Stimulated activated CD8-positive, alpha-beta memory T cell treated with anti-CD3 and anti-CD28 coated beads, Interleukin-4, amount 100 ng/mL, for 4 hours (primary cell): ENCODE data around the gene SUMF1.
"Not testable (repeated sequence)": the region's sequence is repeated elsewhere in the genome, so short reads cannot be mapped to it uniquely, and the experiment has no call there.

Source experiments
- DNase-seq, 2 donors: peaks; one replicate each; pipeline ENCODE4 v3.0.0-alpha.2; 2020; ENCODE audit warnings: low read depth in 2 of 2, low spot score in 1 of 2

SUMF1 gene

DNA sequence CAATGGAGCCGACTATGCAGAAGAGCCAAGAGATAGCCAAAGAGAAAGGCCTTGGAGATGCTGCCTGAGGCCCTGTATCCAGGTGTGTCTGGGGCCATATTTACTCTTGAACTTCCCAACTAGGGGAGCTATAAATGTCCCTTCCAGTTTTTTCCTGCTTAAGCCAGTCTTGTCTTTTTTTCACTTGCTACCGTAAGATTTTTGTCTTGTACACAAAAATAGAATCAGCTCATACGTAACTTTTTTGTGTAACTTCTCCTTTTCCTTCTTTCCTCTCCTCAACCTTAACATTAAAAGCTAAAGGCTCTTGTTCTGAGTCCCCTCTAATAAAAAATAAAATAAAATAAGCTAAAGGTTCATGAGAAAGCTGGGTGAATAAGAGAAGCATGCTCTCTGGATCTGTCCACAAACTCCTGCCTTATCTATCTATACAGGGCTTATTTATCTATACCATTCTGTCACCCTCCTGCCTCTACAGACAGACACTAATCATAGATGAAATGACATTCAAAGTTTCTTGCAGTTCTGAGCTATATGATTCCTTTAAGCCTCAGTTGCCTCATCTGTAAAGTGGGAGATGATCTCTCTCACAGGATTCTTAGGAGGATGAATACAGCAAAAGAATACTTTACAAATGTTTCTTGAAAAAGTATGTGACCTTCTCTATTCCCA is 4.6 kb downstream of the SUMF1 start:
- no peak for DNase-seq

DNA sequence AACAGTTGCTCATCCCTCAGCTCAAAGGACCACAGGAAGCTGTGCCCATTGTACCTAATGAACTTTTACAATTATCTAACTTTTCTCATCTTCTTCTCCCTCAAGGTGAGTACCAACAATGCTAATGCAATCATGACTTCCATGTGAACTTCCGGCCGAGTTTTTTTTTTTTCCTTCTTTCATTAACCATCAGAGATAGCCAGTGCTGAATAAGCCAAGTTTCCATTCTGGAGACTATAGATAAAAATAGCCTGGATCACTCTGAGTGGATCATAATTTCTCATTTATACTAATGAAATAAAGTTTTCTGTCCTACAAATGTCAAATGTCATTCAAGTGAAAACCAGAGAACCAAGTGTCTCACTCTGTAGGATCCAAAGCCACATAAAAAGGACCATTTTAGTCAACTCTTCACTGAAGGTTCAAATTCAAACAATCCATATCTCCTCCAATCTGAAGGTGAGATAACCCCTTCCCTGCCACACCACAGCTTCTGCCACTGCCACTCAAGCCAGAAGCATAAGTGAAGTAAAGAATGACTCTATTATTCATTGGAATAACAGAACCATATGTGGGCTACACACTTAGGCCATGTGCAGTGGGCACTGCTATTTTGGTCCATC is 5.5 kb downstream of the SUMF1 start:
- DNase-seq = no peak

DNA sequence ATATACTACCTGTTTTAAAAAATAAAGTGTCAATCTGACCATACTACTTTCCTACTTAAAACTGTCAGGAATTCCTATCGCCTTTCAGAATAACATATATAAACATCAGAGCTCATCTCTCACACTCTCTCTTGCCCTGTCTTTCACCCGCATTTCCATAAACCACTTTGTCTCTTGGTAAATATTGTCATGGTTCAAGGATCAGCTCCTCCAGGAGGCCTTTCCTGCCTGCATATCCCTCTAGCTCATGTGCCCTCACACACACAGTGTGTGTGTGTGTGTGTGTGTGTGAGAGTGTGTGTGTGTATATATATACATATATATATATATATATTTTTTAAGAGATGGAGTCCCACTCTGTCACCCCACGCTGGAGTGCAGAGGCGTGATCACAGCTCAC is 6.7 kb downstream of the SUMF1 start:
- DNase-seq = no peak

DNA sequence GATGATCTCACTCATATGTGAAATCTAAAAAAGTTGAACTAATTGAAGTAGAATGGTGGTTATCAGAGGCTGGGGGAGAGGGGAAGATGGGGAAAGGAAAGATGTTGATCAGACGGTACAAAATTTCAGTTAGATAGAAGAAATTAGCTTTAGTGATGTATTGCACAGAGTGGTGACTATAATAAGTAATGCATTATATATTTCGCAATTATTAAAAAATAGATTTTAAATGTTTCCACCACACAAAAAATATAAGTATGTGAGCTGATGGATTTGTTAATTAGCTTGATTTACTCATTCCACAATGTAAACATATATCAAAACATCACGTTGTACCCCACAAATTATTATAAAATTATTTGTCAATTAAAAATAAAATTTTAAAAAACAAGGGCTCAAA is 8.1 kb downstream of the SUMF1 start:
- no peak for DNase-seq

DNA sequence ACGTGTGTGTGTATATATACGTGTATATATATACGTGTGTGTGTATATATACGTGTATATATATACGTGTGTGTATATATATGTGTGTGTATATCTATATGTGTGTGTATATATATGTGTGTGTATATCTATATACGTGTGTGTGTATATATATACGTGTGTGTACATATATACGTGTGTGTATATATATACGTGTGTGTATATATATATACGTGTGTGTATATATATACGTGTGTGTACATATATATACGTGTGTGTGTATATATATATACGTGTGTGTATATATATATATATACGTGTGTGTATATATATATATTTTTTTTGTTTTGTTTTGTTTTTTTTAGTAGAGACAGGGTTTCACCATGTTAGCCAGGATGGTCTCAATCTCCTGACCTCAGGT is 10.3 kb downstream of the SUMF1 start:
- not testable (repeated sequence) for DNase-seq

DNA sequence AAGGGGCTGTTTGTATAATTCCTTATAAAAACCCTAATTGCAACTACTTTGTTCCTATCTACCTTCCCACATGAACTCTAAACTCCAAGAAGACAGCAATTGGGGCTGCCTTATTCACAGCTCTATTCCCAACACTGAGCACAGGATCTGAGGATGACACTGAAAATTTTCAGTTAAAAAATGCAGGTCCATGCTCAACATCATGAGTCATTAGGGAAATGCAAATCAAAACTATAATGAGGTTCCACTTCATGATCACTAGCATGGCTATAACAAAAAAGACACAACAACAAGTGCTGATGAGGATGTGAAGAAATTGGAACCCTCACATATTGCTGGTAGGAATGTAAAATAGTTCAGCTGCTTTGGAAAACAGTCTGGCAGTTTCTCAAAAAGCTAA is 12.9 kb downstream of the SUMF1 start:
- no peak for DNase-seq

DNA sequence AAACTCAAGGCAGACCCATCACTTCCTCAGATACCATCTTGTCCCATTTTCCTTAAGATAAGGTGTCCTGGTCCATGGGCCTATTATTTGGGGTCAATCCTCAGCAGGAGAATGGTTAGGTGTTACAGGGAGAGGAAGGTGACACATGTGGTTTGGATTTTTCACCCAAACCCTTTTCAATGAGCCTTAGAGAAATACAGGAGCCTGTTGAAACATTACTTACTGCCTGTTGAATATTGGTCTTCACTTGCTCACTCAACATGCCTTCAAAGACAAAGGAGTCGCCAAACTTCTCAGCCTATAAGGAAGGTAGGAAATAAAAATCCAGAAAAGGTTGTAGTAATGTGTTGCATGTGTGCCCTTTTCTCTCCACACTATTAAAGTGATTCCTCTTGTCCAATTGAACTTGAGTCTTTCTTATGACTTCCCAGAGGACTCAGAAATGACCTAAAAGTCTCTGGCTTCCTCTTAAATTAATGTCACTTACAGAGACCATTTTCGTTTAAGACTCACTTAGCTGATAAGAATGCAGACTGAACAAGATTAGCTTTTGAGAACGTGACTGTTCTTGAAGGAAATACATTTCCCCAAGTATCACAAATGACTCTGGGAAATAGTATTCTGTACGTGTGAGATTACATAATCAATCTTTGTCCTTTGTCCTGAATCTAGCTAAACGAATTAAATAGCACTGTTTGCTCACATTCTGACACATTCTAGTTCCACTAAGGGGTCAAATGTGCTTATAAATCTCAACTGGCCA is 17.8 kb downstream of the SUMF1 start:
- DNase-seq = no peak

DNA sequence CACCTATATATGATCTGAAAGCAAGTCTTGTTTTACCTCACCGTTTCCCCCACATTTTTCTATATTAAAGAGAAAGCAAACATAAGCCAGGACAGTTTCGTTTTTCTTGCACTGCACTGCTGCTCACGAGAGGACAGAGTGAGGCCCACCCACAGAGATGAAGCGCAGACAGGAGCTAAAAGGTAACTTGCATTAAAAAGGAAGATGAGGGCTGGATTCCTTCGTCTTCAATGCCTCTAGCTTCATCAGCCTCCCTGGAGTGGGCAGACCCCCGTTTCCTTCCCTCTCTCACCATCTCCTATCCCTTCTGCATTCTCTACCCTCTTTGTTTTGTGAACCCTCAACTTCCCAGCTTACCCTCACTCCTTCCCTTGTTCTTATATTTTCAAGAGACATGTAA is 18.9 kb downstream of the SUMF1 start:
- DNase-seq = no peak

DNA sequence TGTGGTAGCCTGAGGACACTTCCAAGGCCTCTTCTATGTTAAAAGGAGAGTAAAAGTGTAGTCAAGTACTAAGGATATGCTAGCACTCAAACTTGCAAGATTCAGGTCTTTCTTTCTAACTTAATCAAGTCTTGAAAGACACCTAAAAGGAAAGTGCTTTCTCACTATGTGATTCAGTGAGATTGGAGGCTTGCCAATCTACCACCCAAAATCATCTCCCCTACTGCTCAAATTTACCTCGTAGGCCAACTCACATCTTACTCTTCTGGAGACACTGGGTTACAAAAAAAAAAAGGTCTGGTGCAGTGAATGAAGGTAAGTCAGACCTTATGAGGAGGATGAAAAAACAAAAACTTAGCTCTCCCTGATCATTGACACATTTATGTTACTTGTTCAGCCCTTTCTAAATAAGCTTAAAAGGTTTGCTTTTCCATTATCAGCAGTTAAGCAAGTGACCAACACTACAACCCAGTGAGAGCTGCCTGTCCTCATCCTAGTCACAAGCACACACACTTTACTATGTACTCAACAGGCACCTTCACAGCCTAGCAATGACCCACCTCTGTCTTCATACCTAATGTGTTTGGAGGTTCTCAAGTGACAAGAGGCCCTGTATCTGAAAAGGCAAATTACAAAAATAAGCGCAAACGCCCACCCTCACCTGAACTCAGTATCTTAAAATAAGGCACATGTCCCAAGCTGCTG is 19.6 kb downstream of the SUMF1 start:
- no peak for DNase-seq

DNA sequence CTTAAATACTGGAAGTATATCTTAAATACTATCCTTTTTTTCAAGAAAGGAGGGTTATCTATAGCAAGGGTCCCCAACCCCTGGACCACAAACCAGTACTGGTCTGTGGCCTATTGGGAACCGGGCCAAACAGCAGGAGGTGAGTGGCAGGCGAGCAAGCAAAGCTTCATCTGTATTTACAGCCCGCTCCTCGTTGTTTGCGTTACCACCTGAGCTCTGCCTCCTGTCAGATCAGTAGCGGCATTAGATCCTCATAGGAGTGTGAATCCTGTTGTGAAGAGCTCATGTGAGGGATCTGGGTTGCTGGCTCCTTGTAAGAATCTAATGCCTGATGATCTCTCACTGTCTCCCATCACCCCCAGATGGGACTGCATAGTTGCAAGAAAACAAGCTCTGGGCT is 26.1 kb downstream of the SUMF1 start:
- no peak for DNase-seq

DNA sequence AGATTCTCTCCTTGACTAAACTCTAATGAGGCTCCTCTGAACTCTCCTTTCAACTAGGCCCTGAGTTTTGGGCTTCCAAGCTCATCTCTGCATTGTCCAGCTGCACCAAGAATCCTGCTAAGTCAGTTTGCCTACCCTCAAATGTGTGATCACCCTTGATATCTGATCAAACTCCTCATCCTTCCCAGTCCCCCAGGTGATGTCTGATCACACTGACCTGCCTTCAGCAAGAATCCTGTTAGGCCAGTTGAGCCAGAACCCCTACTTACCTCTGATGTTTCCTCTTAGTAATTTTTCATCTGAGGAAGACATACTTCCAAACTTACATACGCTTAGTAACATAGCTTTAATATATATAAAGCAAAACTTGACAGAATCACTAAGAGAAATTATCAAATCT is 28.8 kb downstream of the SUMF1 start:
- no peak for DNase-seq

DNA sequence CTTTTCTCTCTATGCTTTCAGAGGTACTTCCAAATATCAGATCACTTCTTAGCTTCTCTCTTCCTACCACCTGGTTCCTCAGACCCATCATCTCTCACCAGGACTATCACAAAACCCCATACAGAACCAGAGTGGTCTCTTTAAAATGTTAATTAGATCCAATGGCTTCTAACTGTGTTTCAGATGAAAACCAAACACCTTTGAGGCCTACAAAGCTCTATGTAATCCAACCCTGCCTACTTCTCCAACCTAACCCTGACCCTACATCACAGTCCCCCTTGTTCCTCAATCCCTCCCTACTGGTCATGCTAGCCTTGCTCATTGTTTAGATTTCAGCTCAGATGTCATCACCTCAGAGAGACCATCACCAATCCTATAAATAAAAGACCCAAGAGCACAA is 34.8 kb downstream of the SUMF1 start:
- no peak for DNase-seq

DNA sequence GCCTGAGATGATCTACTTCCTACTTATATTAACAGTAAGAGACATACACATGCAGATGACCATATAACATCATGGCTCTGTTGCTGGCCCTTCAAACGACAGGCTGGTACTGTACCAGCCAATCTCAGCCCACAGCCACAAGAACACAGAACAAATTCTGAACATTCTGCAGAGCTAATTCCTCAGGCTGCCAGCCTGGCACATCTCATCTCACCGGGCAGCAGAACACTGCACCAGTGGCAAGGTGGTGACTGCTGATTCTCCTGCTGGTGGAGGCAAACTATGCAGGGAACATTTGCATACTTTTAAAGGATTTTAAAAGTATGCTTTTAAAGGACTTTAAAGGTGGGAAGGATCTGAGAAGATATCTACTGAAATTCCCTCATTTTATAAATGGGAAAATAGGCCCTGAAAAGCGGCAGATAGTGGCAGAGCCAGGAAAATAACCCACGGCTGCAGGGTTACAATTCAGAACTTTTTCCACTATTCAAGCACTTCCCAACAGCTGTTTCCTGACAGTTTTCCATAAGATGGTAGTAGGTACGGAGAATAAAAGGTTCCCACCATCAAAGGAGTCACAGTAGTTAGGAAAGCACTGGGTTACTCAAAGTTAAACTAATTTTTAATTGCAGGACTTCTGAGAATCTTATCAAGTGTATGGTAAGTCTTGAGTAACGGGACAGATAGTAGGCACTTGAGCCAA is 37.3 kb downstream of the SUMF1 start:
- no peak for DNase-seq

DNA sequence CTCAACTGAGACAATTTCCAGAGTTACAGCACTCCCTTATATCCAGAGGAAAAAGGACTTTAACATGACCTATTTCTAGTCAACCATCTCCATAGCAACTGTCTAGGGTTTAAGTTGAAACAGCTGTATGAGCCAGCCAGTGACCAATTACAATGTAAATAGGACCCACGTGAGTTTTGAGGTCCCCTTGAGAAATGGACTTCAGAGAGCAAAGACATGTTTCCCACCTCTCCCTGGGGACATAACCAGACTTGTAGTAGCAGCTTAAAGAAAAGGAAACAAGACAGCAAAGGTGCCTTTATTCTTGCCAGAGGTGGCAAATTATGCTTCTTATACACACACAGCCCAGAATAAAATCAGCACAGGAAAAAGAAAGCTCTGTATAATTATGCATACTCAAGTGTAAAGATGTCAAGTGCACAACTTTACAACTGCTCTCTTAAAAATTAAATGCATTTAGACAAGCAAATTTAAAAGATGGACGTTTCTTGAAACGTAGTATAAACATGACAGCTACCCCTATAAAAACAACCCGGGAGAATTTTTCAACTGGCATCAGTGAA is 40.2 kb downstream of the SUMF1 start:
- no peak for DNase-seq

DNA sequence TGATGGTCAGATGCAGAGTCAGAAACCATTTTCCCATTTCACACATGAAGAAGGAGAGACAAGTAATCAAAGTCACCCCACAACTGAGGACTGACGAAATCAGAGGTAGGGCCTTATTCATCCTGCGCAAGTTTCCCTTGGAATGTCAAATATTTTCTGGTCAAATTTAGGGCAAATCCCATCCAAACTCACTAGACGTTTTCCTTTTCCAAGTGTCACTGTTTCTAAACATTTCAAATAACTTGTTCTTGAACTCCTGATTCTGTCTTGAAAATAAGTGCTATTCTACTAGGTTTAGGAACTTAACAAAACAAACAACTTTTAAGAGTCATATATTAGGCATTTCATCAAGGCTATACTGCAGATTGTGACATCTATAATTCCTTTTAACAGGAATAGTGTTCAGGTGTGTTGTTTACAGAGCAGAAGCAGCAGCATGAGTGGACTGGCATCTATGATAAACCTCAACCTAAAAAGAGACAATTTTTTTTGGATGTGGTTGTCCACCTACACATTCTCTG is 40.7 kb downstream of the SUMF1 start:
- no peak for DNase-seq

DNA sequence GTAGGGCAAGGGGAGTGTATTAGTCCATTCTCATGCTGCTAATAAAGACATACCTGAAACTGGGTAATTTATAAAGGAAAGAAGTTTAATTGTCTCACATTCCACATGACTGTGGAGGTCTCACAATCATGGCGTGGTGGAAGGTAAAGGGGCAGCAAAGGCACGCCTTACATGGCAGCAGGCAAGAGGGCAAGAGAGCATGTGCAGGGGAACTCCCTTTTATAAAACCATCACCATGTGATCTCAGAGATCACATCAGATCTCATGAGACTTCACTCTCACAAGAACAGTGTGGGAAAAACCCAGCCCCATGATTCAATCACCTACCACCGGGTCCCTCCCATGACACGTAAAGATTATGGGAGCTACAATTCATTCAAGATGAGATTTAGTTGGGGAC is 41.4 kb downstream of the SUMF1 start:
- DNase-seq = no peak

DNA sequence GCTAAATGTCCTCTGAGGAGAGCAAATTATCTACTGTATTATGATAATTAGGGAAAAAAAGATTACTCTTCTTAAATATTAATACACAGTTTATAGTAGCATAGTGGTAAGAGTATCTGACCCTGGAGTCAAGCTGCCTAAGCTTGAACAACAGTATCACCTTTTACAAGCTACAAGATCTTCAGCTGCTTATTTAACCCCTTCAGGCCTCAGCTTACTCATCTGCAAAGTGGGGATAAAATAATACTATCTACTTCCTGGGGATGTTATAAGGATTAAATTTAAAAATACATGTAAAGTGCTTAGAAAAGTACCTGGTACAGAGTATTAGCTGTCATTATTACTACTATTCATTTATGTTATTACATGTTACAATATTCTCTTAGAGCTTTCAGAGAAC is 42.0 kb downstream of the SUMF1 start:
- DNase-seq = no peak

DNA sequence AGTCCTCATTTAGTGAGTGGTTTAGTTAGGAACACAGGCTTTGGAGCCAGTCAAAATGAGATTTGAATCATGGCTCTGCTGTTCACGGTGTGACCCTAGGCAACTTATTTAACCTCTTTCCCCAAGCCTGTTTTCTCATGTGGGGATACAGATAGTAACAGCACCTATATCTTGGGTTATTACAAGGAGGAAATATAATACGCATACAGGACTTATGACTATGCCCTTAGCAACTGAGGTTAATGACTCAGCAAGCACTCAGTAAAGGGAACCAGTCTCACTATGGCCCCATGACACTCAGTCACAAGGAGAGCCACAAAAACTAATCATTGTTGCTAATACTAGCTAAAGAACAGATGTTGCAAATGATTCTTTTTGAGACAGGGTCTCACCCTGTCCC is 45.9 kb downstream of the SUMF1 start:
- no peak for DNase-seq

DNA sequence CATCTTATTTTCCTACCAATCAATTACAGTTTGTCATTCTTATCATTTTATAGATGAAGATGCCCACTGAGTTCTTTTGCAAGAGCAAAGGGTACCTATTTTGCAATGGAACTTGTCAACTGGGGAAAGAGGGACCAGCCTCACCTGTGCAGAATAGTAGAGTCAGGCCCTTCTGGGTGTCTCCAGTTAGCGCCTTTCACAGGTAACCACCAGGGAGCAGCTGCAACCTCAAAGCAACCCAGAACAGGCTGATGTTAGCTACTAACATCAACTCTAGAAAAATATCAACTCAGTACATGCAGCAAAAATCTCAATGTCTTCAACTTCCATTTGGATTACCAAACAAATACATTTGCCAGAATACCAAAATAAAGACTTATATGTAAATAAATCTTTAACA is 47.1 kb downstream of the SUMF1 start:
- DNase-seq = no peak

DNA sequence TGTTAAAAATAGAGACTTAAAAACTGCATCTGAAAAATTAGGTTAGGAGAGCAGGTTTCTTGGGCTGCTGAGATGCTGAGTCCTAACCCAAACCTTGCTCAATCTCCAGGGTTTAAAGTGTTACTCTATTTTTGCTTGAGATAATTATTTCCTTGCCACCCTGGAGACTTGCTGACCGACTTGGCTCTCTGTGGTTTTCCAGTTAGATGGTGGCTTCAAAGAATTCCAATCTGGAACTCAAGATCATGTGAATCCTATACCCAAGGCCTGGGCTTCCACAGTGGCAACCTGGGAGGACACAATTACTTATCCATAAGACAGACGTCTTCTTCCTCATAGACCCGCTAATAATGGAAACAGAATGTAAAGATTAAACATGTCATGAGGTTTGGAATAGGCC is 47.7 kb downstream of the SUMF1 start:
- no peak for DNase-seq

DNA sequence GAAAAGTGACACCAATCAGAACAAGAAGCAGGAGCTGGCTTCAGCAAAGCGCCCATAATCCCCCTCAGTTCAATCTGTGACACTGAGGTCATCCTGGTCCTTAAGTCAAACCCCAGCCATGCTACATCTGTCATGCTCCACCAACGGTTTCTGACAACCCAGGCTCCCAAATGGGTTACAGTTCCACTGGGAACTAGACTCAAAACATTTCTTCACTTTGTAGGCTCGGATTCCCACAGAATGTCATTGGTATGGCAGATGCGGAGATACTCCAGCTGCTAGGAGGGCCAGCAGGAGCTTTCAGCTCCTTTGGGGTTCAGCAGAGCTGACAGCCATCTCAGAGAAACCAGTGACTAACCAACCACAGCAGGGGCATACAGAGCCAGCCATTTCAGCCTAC is 48.9 kb downstream of the SUMF1 start:
- no peak for DNase-seq
